PC-3 (cell line): Measurements from ENCODE around the gene HASPIN. TPM values are rescaled to one million over a fixed set of nuclear protein-coding genes. Genes with fewer than 3 reads are reported as not detected.

Experiments used
- ATAC-seq: fragments of 200-7000 bp; cut with Tn5 transposase; 2 replicates; pipeline ENCODE4 v1.9.1; 2020; ENCODE audit warnings: mild to moderate bottlenecking, moderate library complexity
- BruUV-seq: library from RNA; stranded (reverse); fragments of 400-500 nt; replicated peaks from 2 replicates; lab custom pipeline; 2021; lab: Mats Ljungman, UMichigan
- CTCF ChIA-PET: fragments of 300-600 bp; sonication (Branson Sonifier 250); formaldehyde crosslinking; loops from one replicate; lab custom pipeline; 2022; ENCODE audit warnings: antibody characterized with exemption; lab: Charles Lee
- POLR2A ChIA-PET: fragments of 300-600 bp; sonication (Branson Sonifier 250); formaldehyde crosslinking; loops from one replicate; lab custom pipeline; 2022; ENCODE audit warnings: antibody characterized with exemption; ENCODE audit not compliant: unreplicated experiment; lab: Charles Lee
- DNase-seq: peaks from one replicate; pipeline ENCODE4 v3.0.0-alpha.2; 2015
- H2AFZ ChIP-seq: fragments of 300-600 bp; sonication (generic); 2 replicates; pipeline ENCODE4 v1.6.0; 2016; ENCODE audit warnings: antibody characterized with exemption, low read length
- H3F3A ChIP-seq: fragments of 300-600 bp; sonication (generic); one replicate; pipeline ENCODE4 v1.6.0; 2017; ENCODE audit warnings: antibody characterized with exemption, low read length, control low read depth, mild to moderate bottlenecking; ENCODE audit not compliant: unreplicated experiment
- H3K27ac ChIP-seq: fragments of 300-600 bp; sonication (generic); 2 replicates; pipeline ENCODE4 v1.5.1; 2016; ENCODE audit warnings: mild to moderate bottlenecking, low read length
- H3K27me3 ChIP-seq: fragments of 300-600 bp; sonication (generic); 2 replicates; pipeline ENCODE4 v1.6.1; 2016; ENCODE audit warnings: low read length, mixed read lengths
- H3K36me3 ChIP-seq: fragments of 300-600 bp; sonication (generic); 2 replicates; pipeline ENCODE4 v1.6.1; 2016; ENCODE audit warnings: low read depth, mixed run types, low read length, mixed read lengths
- H3K4me1 ChIP-seq: fragments of 300-600 bp; sonication (generic); 2 replicates; pipeline ENCODE4 v1.5.1; 2016; ENCODE audit warnings: low read length; ENCODE audit not compliant: insufficient read depth
- H3K4me2 ChIP-seq: fragments of 300-600 bp; sonication (generic); 2 replicates; pipeline ENCODE4 v1.6.0; 2016; ENCODE audit warnings: low read length
- H3K4me3 ChIP-seq: fragments of 300-600 bp; sonication (generic); 2 replicates; pipeline ENCODE4 v1.5.1; 2016; ENCODE audit warnings: mild to moderate bottlenecking, low read length, mixed read lengths
- H3K79me2 ChIP-seq: fragments of 300-600 bp; sonication (generic); 2 replicates; pipeline ENCODE4 v1.6.1; 2017; ENCODE audit warnings: low read length, mixed read lengths
- H3K9ac ChIP-seq: fragments of 300-600 bp; sonication (generic); 2 replicates; pipeline ENCODE4 v1.6.0; 2016; ENCODE audit warnings: mild to moderate bottlenecking, low read length
- H3K9me2 ChIP-seq: fragments of 300-600 bp; sonication (generic); replicated peaks from 2 replicates; pipeline ENCODE4 v1.6.1; 2016; ENCODE audit warnings: mixed run types, low read length, mixed read lengths
- H3K9me3 ChIP-seq: fragments of 300-600 bp; sonication (generic); 2 replicates; pipeline ENCODE4 v1.6.1; 2016; ENCODE audit warnings: low read length, mixed read lengths
- H4K20me1 ChIP-seq: fragments of 300-600 bp; sonication (generic); 2 replicates; pipeline ENCODE4 v1.6.1; 2016; ENCODE audit warnings: low read length, mixed read lengths
- CTCF ChIP-seq: fragments of 300-600 bp; sonication (generic); conservative IDR thresholded peaks from 2 replicates; pipeline ENCODE4 v1.5.1; 2017; ENCODE audit warnings: antibody characterized with exemption, low read depth, mild to moderate bottlenecking, low read length
- EZH2 ChIP-seq: fragments of 300-600 bp; sonication (generic); IDR thresholded peaks from one replicate; pipeline ENCODE4 v1.6.1; 2017; ENCODE audit warnings: antibody characterized with exemption, mild to moderate bottlenecking, low read length; ENCODE audit not compliant: unreplicated experiment
- EZH2phosphoT487 ChIP-seq: fragments of 300-600 bp; sonication (generic); IDR thresholded peaks from 2 replicates; pipeline ENCODE4 v1.6.1; 2018; ENCODE audit warnings: mild to moderate bottlenecking, antibody characterized with exemption, low read length, borderline replicate concordance
- intact Hi-C: fragments of 100-400 bp; cut with micrococcal nuclease; formaldehyde crosslinking; loops from 2 replicates; pipeline ENCODE4 v1.9.0; 2023
- total RNA-seq: library from RNA; depleted of rRNA; stranded (reverse); fragments of >200 nt; gene quantifications from 2 replicates; pipeline ENCODE4 v1.2.3, GENCODE V29; 2014

Gene HASPIN
- total RNA-seq, 1 experiment from 2014 or later, result 10.6 TPM

GRCh38 chr17:3685174-3685573 is 38.5 kb upstream of the HASPIN start:
- BruUV-seq, result no TSS peak
- Histone ChIP-seq H3F3A (no peaks in the 10 kb centered on the region), H3K4me1 (no peaks in the 10 kb centered on the region), H3K9ac (no peak overlapping the region), H3K36me3 (no peaks in the 10 kb centered on the region; the same call in 1 of the 2 replicates), H3K27me3 (no peaks in the 10 kb centered on the region), H3K4me2 (no peak overlapping the region), H2AFZ (no peak overlapping the region), H3K27ac (no peak overlapping the region), H3K79me2 (no peaks in the 10 kb centered on the region), H4K20me1 (no peaks in the 10 kb centered on the region), H3K9me2 (no peaks in the 10 kb centered on the region), H3K9me3 (no peaks in the 10 kb centered on the region), H3K4me3 (no peak overlapping the region)
- ChIA-PET CTCF (no interaction called here), POLR2A (no interaction called here)
- no peak for ATAC-seq
- TF ChIP-seq EZH2phosphoT487, result no peak
- TF ChIP-seq EZH2, result no peak
- no peak for TF ChIP-seq CTCF
- DNase-seq, result no peak
- intact Hi-C loops, result no loop called here

GRCh38 chr17:3688027-3688553 is 35.6 kb upstream of the HASPIN start:
- no peaks in the 10 kb centered on the region for H3K4me1 ChIP-seq
- TF ChIP-seq EZH2phosphoT487, result no peak
- no peak for TF ChIP-seq EZH2
- TF ChIP-seq CTCF, result no peak
- no peak for DNase-seq
- no peak for ATAC-seq
- H3K9me3 ChIP-seq, result no peaks in the 10 kb centered on the region
- ChIA-PET CTCF (no interaction called here), POLR2A (no interaction called here)
- no peaks in the 10 kb centered on the region for H4K20me1 ChIP-seq
- no peaks in the 10 kb centered on the region; the same call in 1 of the 2 replicates for H3K36me3 ChIP-seq
- no peaks in the 10 kb centered on the region for H3K79me2 ChIP-seq
- H3K9me2 ChIP-seq, result no peaks in the 10 kb centered on the region
- H3K27ac ChIP-seq, result no peak overlapping the region
- H2AFZ ChIP-seq, result no peak overlapping the region
- no peaks in the 10 kb centered on the region for H3F3A ChIP-seq
- no peaks in the 10 kb centered on the region for H3K27me3 ChIP-seq
- no peak overlapping the region for H3K4me2 ChIP-seq
- intact Hi-C loops, result no loop called here
- H3K4me3 ChIP-seq, result no peak overlapping the region
- BruUV-seq, result no TSS peak
- no peak overlapping the region for H3K9ac ChIP-seq

GRCh38 chr17:3688852-3689261 is 34.8 kb upstream of the HASPIN start:
- ChIA-PET POLR2A (no interaction called here), CTCF (no interaction called here)
- H3K27ac ChIP-seq, result no peak overlapping the region

More at GRCh38 chr17:3688852-3689261, 34.8 kb upstream of the HASPIN start:
- TF ChIP-seq EZH2 (no peak), CTCF (no peak), EZH2phosphoT487 (no peak)
- no peak overlapping the region for H3K4me3 ChIP-seq
- H3K79me2 ChIP-seq, result no peaks in the 10 kb centered on the region
- intact Hi-C loops, result no loop called here
- no peak overlapping the region for H3K9ac ChIP-seq
- no TSS peak for BruUV-seq
- H3K9me2 ChIP-seq, result no peaks in the 10 kb centered on the region
- no peak overlapping the region for H2AFZ ChIP-seq
- H3K9me3 ChIP-seq, result no peaks in the 10 kb centered on the region
- no peaks in the 10 kb centered on the region for H3K27me3 ChIP-seq
- no peak overlapping the region for H3K4me2 ChIP-seq
- H4K20me1 ChIP-seq, result no peaks in the 10 kb centered on the region
- no peaks in the 10 kb centered on the region for H3K36me3 ChIP-seq
- ATAC-seq, result no peak
- H3K4me1 ChIP-seq, result no peaks in the 10 kb centered on the region
- DNase-seq, result no peak
- no peaks in the 10 kb centered on the region for H3F3A ChIP-seq
